ENCODE results near the gene SGSM2. TPM values are rescaled to one million over a fixed set of nuclear protein-coding genes. Genes with fewer than 3 reads are reported as not detected.

The SGSM2 gene
- total and polyA plus RNA-seq, 2 of the 13 experiments (the other 11 are each of a cell fraction or from before 2014, with no cell fraction given): 30.4 to 51.3 TPM

GRCh38 chr17:2336215-2336851, 968 bp upstream of the SGSM2 start, which contains the start of gene TSR1 (continued):
- TF ChIP-seq HNF1B (CRISPR knock-in tag; IDR thresholded peaks at IDR 0.05) (no peak; the same call in 1 of the 2 replicates), NFE2L1 (CRISPR knock-in tag; IDR thresholded peaks at IDR 0.05; ENCODE audit: borderline replicate concordance) (peak; percentile 57; the same call in 1 of the 2 replicates), SRY (CRISPR knock-in tag; IDR thresholded peaks at IDR 0.05) (0 out of 2 replicates have a peak, but pooled peaks have one; percentile 56), EHMT2 (IDR thresholded peaks at IDR 0.05; ENCODE audit: borderline replicate concordance, low read depth, low read length) (no peak), BRF2 (CRISPR knock-in tag; IDR thresholded peaks at IDR 0.05) (0 out of 2 replicates have a peak, but pooled peaks have one; percentile 57), ZMAT3 (CRISPR knock-in tag; conservative IDR thresholded peaks at IDR 0.05) (peak; percentile 89; the same call in 1 of the 2 replicates), SMYD3 (CRISPR knock-in tag; IDR thresholded peaks at IDR 0.05) (peak; percentile 62; the same call in 1 of the 2 replicates), ZBTB3 (CRISPR knock-in tag; IDR thresholded peaks at IDR 0.05; ENCODE audit: borderline replicate concordance, low read depth) (no peak), POLR2AphosphoS2 (IDR thresholded peaks at IDR 0.05; ENCODE audit: low read depth, low read length) (0 out of 2 replicates have a peak, but pooled peaks have one; percentile 29), TFDP1 (CRISPR knock-in tag; IDR thresholded peaks at IDR 0.05; ENCODE audit: borderline replicate concordance) (peak; percentile 91), REST (IDR thresholded peaks at IDR 0.05; ENCODE audit: borderline replicate concordance in 1 of 2, low read depth in 1 of 2, low read length in 2 of 2) (peak in 1 of 2 experiments; percentile 48; a peak in 1 of 4 replicates), CHCHD3 (CRISPR knock-in tag; IDR thresholded peaks at IDR 0.05) (peak; percentile 53; the same call in 1 of the 2 replicates), ZNF816 (CRISPR knock-in tag; IDR thresholded peaks at IDR 0.05; ENCODE audit: borderline replicate concordance) (no peak), SMARCE1 (IDR thresholded peaks at IDR 0.05; ENCODE audit: borderline replicate concordance) (no peak), ZNF780A (CRISPR knock-in tag; IDR thresholded peaks at IDR 0.05) (no peak), IKZF1 (IDR thresholded peaks at IDR 0.05) (no peak), ATF1 (CRISPR knock-in tag; IDR thresholded peaks at IDR 0.05) (0 out of 2 replicates have a peak, but pooled peaks have one; percentile 27)

All from HepG2 (cell line).